OCI-LY3 (cell line): ENCODE measurements around the gene INPP5K.

ENCODE experiments used
- H2AFZ ChIP-seq: fragments of 200-600, 300-600 bp; shearing (Covaris generic); 2 replicates; pipeline ENCODE4 v1.6.0; 2014; ENCODE audit warnings: antibody characterized with exemption, low read depth, low read length
- H3K27ac ChIP-seq: fragments of 200-600, 300-600 bp; sonication (generic); 2 replicates; pipeline ENCODE4 v1.5.1; 2014; ENCODE audit warnings: mild to moderate bottlenecking, low read length, moderate library complexity, mixed read lengths
- H3K27me3 ChIP-seq: fragments of 200-600, 300-600 bp; sonication (generic); 2 replicates; pipeline ENCODE4 v1.6.1; 2014; ENCODE audit warnings: low read depth, low read length, mixed read lengths
- H3K36me3 ChIP-seq: fragments of 200-600, 300-600 bp; sonication (generic); replicated peaks from 2 replicates; pipeline ENCODE3; 2014; ENCODE audit warnings: low read depth, low read length, mixed read lengths
- H3K4me1 ChIP-seq: fragments of 300-600, 200-600 bp; sonication (generic); 2 replicates; pipeline ENCODE4 v1.6.1; 2014; ENCODE audit warnings: low read length, mixed read lengths
- H3K4me2 ChIP-seq: fragments of 200-600, 300-600 bp; sonication (generic); 2 replicates; pipeline ENCODE4 v1.6.1; 2014; ENCODE audit warnings: low read length, mixed read lengths
- H3K4me3 ChIP-seq: fragments of 300-600, 200-600 bp; sonication (generic); 2 replicates; pipeline ENCODE4 v1.5.1; 2014; ENCODE audit warnings: antibody characterized with exemption, mild to moderate bottlenecking, low read length, moderate library complexity
- H3K79me2 ChIP-seq: fragments of 300-600, 200-600 bp; shearing (Covaris generic); 2 replicates; pipeline ENCODE4 v1.6.1; 2014; ENCODE audit warnings: mild to moderate bottlenecking, low read length, mixed read lengths
- H3K9ac ChIP-seq: fragments of 300-600, 200-600 bp; shearing (Covaris generic); 2 replicates; pipeline ENCODE4 v1.6.0; 2014; ENCODE audit warnings: mild to moderate bottlenecking, low read length, moderate library complexity
- H3K9me3 ChIP-seq: fragments of 200-600, 300-600 bp; shearing (Covaris generic); 2 replicates; pipeline ENCODE4 v1.6.1; 2014; ENCODE audit warnings: low read length, mixed read lengths; ENCODE audit not compliant: insufficient read depth
- H4K20me1 ChIP-seq: fragments of 200-600, 300-600 bp; sonication (generic); 2 replicates; pipeline ENCODE4 v1.6.1; 2016; ENCODE audit warnings: low read length, mixed read lengths; ENCODE audit not compliant: insufficient read depth
- CTCF ChIP-seq: fragments of 200-600, 300-600 bp; sonication (generic); IDR thresholded peaks from 2 replicates; pipeline ENCODE4 v1.5.1; 2014; ENCODE audit warnings: antibody characterized with exemption, low read length, low read depth
- EZH2phosphoT487 ChIP-seq: fragments of 200-600 bp; shearing (Covaris generic); IDR thresholded peaks from 2 replicates; pipeline ENCODE4 v1.6.1; 2018; ENCODE audit warnings: antibody characterized with exemption, mixed run types, low read depth

The INPP5K gene

GRCh38 chr17:1555651-1556471, 39.4 kb upstream of the INPP5K start:
- Histone ChIP-seq H3K36me3 (peaks cover 4% of the 10 kb centered on the region), H3K9me3 (no peaks in the 10 kb centered on the region), H3K4me2 (peak overlapping the region; percentile 48), H3K9ac (peak overlapping the region; percentile 29; the same call in 1 of the 2 replicates), H3K27me3 (no peaks in the 10 kb centered on the region), H3K4me3 (peak overlapping the region; percentile 12; the same call in 1 of the 2 replicates), H4K20me1 (peaks cover 20% of the 10 kb centered on the region), H3K4me1 (peaks cover 39% of the 10 kb centered on the region), H2AFZ (no peak overlapping the region), H3K79me2 (peaks cover 67% of the 10 kb centered on the region), H3K27ac (peak overlapping the region; percentile 72)
- TF ChIP-seq CTCF (no peak), EZH2phosphoT487 (no peak)

GRCh38 chr17:1554751-1555540, 38.5 kb upstream of the INPP5K start:
- no peaks in the 10 kb centered on the region for H3K9me3 ChIP-seq
- no peak overlapping the region for H3K4me3 ChIP-seq
- no peak overlapping the region for H3K9ac ChIP-seq
- no peaks in the 10 kb centered on the region for H3K27me3 ChIP-seq
- H3K36me3 ChIP-seq: peaks cover 7% of the 10 kb centered on the region
- H3K27ac ChIP-seq: peak overlapping the region; percentile 72
- H3K79me2 ChIP-seq: peaks cover 58% of the 10 kb centered on the region
- no peak overlapping the region for H2AFZ ChIP-seq
- peak overlapping the region; percentile 48; the same call in 1 of the 2 replicates for H3K4me2 ChIP-seq
- H3K4me1 ChIP-seq: peaks cover 36% of the 10 kb centered on the region
- H4K20me1 ChIP-seq: peaks cover 14% of the 10 kb centered on the region
- TF ChIP-seq CTCF: no peak

GRCh38 chr17:1553354-1554266, 37.2 kb upstream of the INPP5K start:
- no peak overlapping the region for H3K4me2 ChIP-seq
- no peak overlapping the region for H3K4me3 ChIP-seq
- TF ChIP-seq EZH2phosphoT487 (no peak), CTCF (no peak)
- H4K20me1 ChIP-seq: peaks cover 2% of the 10 kb centered on the region; the same call in 1 of the 2 replicates
- peaks cover 7% of the 10 kb centered on the region for H3K36me3 ChIP-seq
- no peak overlapping the region for H2AFZ ChIP-seq
- H3K9ac ChIP-seq: no peak overlapping the region
- no peaks in the 10 kb centered on the region for H3K9me3 ChIP-seq
- no peak overlapping the region for H3K27ac ChIP-seq
- no peaks in the 10 kb centered on the region for H3K27me3 ChIP-seq
- H3K79me2 ChIP-seq: peaks cover 45% of the 10 kb centered on the region
- peaks cover 36% of the 10 kb centered on the region for H3K4me1 ChIP-seq
